Adipocyte (in vitro differentiated cells): ENCODE data around the gene HOTAIR.

Source experiments
- DNase-seq: peaks from one replicate; pipeline ENCODE4 v3.0.0-alpha.2; 2015; ENCODE audit warnings: low read depth
- H3K27me3 ChIP-seq: replicated peaks from 2 replicates; pipeline ENCODE4 v1.7.0; 2013; ENCODE audit warnings: mild to moderate bottlenecking, low read length, moderate library complexity; ENCODE audit not compliant: control insufficient read depth, insufficient read depth
- H3K36me3 ChIP-seq: 2 replicates; pipeline ENCODE4 v1.7.0; 2013; ENCODE audit warnings: low read length, mild to moderate bottlenecking, moderate library complexity; ENCODE audit not compliant: control insufficient read depth, insufficient read depth, severe bottlenecking
- H3K4me1 ChIP-seq: 2 replicates; pipeline ENCODE4 v1.7.0; 2013; ENCODE audit warnings: mild to moderate bottlenecking, low read length, moderate library complexity; ENCODE audit not compliant: control insufficient read depth, insufficient read depth
- H3K4me3 ChIP-seq: 2 replicates; pipeline ENCODE4 v1.7.0; 2013; ENCODE audit warnings: mild to moderate bottlenecking, low read length, moderate library complexity
- H3K9ac ChIP-seq: 2 replicates; pipeline ENCODE4 v1.7.0; 2013; ENCODE audit warnings: mild to moderate bottlenecking, low read length, moderate library complexity
- H3K9me3 ChIP-seq: 2 replicates; pipeline ENCODE4 v1.7.0; 2013; ENCODE audit warnings: mild to moderate bottlenecking, low read length, moderate library complexity; ENCODE audit not compliant: control insufficient read depth

HOTAIR gene

DNA sequence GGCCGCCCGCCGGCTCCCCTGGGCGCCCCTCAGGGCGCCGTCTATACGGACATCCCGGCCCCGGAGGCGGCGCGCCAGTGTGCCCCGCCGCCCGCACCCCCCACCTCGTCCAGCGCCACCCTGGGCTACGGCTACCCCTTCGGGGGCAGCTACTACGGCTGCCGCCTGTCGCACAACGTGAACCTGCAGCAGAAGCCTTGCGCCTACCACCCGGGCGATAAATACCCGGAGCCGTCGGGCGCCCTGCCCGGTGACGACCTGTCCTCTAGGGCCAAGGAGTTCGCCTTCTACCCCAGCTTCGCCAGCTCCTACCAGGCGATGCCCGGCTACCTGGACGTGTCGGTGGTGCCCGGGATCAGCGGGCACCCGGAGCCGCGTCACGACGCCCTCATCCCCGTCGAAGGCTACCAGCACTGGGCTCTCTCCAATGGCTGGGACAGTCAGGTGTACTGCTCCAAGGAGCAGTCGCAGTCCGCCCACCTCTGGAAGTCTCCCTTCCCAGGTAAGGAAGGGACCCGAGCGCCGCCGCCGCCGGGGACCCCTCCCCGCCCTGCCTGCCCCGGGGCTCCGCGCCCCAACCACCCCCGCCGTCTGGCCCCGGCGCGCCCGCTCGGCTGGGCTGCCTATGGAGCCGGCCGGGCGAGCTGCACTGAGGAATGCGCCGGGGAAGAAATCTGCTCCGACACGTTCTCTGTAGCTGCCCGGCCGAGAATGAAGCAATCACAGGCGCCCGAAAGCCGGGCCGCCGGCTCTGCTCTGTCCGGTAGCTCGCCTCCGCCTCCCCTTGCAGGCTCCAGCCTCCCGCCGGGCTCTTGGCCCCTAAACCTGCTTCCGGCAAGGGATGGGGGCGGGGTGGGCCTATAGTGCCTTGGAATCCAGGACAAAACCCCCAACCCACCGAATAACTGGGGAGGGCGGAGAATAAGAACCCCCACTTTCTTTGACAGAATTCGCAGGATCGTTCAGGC lies 35.3 kb downstream of the HOTAIR start:
- peak; percentile 7 for DNase-seq
- H3K9me3 ChIP-seq: peaks cover 5% of the 10 kb centered on the region
- peak overlapping the region; percentile 77 for H3K4me3 ChIP-seq
- peak overlapping the region; percentile 77 for H3K9ac ChIP-seq
- peaks cover 7% of the 10 kb centered on the region for H3K4me1 ChIP-seq
- H3K36me3 ChIP-seq: no peaks in the 10 kb centered on the region
- H3K27me3 ChIP-seq: peaks cover 76% of the 10 kb centered on the region

DNA sequence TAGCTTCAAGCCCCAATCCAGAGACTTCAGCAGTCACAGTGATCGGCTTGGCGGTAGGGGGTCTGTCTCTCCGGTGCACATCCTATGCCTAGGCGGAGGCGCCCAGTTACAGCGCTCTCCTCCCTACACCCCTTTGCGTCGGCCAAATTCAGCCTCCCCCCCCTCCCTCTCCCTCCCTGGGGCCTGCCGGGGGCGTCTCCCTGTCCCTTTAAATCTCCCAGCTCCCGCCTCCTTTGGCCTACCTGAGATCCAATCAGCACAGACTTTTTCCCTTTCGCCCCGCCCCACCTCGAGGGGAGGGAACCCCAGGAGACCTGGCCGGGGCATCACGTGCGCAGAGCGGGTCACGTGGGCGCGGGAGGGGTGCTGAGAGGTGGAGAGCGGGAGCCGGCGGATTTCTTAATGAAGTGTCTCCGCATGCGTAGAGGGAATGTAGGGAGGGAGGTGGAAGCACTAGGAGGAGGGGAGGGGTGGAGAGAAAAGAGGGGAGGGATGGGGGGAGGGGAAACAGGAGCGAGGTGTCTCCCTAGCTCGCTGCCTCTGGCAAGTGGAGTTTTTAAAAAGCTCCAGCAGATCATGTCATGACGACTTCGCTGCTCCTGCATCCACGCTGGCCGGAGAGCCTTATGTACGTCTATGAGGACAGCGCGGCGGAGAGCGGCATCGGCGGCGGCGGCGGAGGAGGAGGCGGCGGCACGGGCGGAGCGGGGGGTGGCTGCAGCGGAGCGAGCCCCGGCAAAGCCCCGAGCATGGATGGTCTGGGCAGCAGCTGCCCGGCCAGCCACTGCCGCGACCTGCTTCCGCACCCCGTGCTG lies 36.2 kb downstream of the HOTAIR start, which contains the start of gene HOXC13:
Gene HOXC13 (plus strand): TSS at position 506 of the 815 bp plus-strand sequence. CDS start 76 bp downstream, at position 582.
- H3K27me3 ChIP-seq: peaks cover 76% of the 10 kb centered on the region
- peak within 1 kb of the TSS; percentile 77 for H3K9ac ChIP-seq
- DNase-seq: no peak
- peaks cover 7% of the 10 kb centered on the region for H3K4me1 ChIP-seq
- peak within 1 kb of the TSS; percentile 77 for H3K4me3 ChIP-seq
- H3K36me3 ChIP-seq: no peaks in the 10 kb centered on the region
- peaks cover 5% of the 10 kb centered on the region for H3K9me3 ChIP-seq

DNA sequence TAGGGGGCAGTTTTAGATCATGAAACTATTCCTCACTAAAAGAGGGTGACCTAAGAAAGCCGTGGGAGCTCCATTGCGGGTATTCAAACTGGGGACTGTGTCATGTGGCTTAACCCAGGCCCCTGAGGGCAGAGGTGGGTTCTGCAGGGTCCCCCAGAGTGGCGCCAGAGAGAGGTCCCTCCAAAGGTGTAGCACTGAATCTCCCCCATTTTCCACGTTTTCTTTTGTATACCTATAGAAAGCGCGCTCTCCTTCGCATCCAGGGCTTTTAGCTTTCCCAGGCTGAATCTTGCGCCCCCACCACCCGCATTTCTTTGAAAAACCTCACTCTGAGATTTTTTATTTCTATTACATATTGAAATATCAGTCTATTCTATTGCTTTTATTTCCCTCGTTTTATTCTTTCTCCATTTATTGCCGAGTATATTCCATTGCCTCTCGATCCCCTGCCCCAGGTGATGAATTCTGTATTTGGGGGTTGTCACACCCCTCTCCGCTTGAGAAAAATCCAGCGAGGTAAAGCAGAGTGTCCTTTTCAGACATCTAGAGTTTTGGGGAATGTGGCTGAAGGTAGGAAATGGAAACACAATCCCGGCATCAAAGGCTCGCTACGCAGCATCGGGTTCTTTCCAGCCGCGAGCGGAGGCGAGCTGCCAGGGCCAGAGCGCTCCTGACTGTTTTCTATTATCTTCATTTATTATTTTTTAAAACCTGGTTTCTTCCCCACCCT lies 37.0 kb downstream of the HOTAIR start:
- H3K4me1 ChIP-seq: peaks cover 7% of the 10 kb centered on the region
- peak overlapping the region; percentile 63 for H3K4me3 ChIP-seq
- H3K36me3 ChIP-seq: no peaks in the 10 kb centered on the region
- H3K9me3 ChIP-seq: peaks cover 4% of the 10 kb centered on the region
- H3K9ac ChIP-seq: no peak overlapping the region
- no peak for DNase-seq
- H3K27me3 ChIP-seq: peaks cover 76% of the 10 kb centered on the region

DNA sequence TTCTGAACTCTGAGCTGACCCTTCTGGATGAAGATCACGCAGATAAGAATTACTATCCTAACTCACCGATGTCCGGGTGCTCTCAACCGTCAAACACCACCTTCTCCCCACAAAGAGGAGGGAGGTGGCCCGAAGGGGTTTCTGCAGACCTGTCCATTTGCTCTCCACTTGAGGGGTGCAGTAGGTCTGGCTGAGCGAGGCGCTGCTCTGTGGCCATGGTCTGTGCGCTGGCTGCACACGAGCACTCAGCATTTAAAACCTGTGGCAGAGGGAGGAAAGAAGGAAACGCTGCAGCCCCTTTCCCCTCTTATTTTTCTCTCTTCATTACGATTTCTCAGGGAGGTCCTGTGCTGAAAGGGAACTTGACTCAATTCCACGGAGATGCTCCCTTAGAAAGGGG lies 37.7 kb downstream of the HOTAIR start:
- DNase-seq: no peak
- H3K27me3 ChIP-seq: peaks cover 78% of the 10 kb centered on the region
- H3K4me3 ChIP-seq: no peak overlapping the region
- no peaks in the 10 kb centered on the region for H3K9me3 ChIP-seq
- peaks cover 7% of the 10 kb centered on the region for H3K4me1 ChIP-seq
- H3K36me3 ChIP-seq: no peaks in the 10 kb centered on the region
- no peak overlapping the region for H3K9ac ChIP-seq

DNA sequence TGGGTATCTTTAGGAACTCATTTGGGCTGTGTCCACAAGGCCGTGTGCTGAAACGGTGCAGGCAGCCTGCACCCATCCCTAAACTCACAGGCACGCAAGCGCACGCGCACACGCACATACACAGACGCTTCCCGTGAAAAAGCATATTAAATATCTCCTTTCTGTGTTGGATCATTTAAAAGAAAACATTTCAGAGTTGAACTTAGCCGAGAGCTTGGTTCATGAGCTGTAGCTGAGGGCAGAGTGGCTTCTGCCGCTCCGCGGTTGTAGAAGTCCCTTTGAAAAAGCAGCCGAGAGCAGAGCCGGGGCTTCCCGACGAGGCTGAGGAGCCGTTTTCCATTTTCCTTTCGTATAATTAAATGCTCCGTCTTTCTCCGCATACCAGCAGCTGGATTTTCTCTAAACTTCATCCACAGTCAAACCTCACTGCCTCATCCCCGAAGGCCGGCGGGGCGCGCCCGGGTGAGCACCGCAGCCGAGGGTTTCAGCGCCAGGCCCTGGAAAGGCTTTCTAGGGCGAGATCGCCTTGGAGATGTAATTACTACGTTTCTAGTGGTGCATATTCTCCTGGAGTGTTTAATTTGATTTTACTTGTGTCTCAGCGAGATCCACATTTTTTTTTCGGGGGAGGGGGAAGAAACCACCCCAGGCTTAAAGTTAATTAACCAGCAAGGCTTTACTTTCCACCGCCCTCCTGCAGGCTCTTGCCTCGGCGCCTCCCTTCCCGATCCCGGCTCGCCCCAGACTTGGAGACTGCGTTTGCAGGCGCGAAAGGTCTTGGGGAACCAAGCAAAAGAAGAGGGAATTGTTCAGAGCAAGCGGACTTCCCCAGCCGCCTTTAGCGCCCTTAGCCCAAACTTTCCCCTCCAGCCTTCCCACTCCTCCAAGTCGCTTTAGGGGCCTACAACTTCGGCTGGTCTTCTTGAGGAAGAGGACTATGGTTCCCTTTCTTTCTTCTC lies 39.1 kb downstream of the HOTAIR start:
- Histone ChIP-seq H3K36me3 (no peaks in the 10 kb centered on the region), H3K9me3 (no peaks in the 10 kb centered on the region), H3K27me3 (peaks cover 86% of the 10 kb centered on the region), H3K9ac (no peak overlapping the region), H3K4me1 (peaks cover 7% of the 10 kb centered on the region), H3K4me3 (peak overlapping the region; percentile 47)
- peak; percentile 11 for DNase-seq

DNA sequence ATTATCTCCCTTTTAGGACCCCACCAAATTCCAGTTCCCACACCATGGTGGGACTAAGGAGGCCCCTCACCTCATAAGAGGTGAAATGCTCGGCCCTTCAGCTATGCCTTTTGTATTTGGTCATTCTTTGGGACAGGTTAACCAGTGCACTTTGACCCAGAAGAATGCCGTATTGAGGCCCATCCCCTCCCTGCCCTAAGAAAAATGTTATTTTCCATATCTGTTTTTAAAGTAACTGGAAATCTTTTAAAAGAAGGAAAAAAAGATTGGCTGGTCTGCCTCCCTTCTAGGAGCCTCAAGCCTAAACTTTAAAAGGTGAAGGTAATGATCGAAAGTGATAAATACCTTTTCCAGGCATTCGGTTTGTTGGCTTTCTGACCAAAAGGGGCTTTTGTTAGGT lies 41.8 kb downstream of the HOTAIR start:
- Histone ChIP-seq H3K4me3 (no peak overlapping the region), H3K4me1 (peaks cover 5% of the 10 kb centered on the region), H3K9ac (no peak overlapping the region), H3K36me3 (no peaks in the 10 kb centered on the region), H3K9me3 (peaks cover 3% of the 10 kb centered on the region), H3K27me3 (peaks cover 98% of the 10 kb centered on the region)
- DNase-seq: no peak

DNA sequence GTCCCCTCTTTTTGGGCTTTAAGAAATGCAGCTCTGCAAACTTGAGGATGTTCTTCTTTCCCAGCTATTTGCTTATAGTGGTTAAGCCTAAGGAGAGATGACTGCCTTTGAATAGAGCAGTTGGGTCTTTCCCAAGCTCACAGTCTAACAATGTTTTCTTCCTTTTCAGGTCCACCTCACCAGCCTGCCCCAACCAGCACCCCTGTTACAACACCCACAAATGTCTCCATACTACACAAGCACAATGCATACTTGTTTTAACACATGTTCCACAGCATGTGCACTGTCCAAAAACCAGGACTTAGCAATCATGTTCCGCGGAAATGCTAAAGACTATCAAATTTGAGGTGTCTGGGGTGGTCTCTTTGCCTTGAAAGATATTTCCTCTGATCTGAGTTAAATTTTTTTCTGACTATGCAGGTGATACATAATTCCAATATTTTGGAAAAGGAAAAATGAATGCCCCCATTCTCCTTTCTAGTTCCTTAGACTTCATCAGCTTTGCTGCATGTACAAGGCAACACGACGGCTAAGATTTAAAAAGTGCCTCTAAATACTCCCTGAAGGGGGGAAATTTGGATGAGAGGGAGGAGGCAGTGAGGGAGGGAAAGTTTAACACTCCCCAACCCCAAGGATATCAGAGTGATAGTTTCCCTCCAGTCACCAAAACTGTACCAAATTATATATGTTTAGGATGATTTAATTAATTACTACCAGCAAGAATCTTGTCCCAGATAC lies 42.7 kb downstream of the HOTAIR start:
- Histone ChIP-seq H3K4me3 (no peak overlapping the region), H3K4me1 (peaks cover 5% of the 10 kb centered on the region), H3K9ac (no peak overlapping the region), H3K36me3 (no peaks in the 10 kb centered on the region), H3K27me3 (peaks cover 98% of the 10 kb centered on the region), H3K9me3 (peaks cover 3% of the 10 kb centered on the region)
- no peak for DNase-seq

DNA sequence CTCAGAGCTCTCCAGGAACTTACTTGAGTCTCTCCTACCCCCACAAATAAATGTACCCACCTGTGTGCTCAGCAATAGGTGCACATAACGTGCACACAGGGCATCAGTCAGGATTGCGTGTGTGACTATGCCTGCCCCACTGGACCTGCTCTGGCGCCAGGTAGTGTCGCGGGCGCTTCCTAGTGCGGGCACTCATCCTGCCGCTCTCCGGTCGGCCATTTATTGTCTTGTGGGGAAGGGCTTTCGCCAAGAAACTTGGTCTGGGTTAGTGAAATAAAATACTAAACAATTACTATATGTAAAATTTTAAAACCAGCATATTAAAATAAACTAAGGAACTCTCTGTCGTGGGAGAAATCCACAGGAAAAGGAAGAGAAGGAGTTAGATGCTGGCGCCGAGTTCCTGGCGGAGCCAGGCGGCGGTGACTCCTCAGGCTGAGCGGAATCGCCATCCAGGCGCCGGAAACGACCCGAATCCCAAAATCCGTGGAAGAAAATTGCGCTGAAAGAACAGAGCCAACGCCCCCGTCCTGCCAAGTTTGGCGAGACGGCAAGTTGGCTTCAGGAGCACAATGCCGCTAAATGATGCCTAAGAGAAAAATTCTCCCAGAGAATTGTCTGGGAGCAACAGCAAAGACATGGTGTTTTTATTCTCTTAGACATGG lies 44.0 kb downstream of the HOTAIR start:
- Histone ChIP-seq H3K27me3 (peaks cover 99% of the 10 kb centered on the region), H3K4me1 (peaks cover 5% of the 10 kb centered on the region), H3K9ac (no peak overlapping the region), H3K9me3 (peaks cover 7% of the 10 kb centered on the region), H3K4me3 (no peak overlapping the region), H3K36me3 (no peaks in the 10 kb centered on the region)
- DNase-seq: no peak

DNA sequence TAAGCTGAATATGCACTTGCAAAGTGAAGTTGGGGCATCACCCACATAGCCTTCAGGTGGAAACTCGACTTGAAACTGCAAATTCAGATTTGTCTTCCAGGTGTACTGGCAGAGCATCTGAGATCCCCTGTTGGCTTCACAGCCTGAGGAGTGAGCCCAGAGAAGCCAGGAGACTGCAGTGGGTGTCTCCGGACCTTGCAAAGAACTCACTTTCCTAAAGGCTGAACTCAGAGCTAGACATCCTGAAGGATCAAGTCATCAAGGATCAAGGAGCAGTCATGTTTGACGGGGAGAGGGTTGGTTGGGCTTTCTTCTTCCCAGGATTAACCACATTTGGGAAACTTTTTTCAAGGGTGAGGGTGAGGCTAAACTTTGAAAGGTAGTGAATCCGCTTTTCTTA lies 45.2 kb downstream of the HOTAIR start:
- H3K27me3 ChIP-seq: peaks cover 99% of the 10 kb centered on the region
- no peaks in the 10 kb centered on the region for H3K4me1 ChIP-seq
- H3K4me3 ChIP-seq: no peak overlapping the region
- H3K9ac ChIP-seq: no peak overlapping the region
- no peaks in the 10 kb centered on the region for H3K36me3 ChIP-seq
- no peak for DNase-seq
- H3K9me3 ChIP-seq: peaks cover 13% of the 10 kb centered on the region
